Measurements from ENCODE around the gene SLC9A4.

GRCh38 chr2:102558463-102558862 lies 85.4 kb downstream of the SLC9A4 start:
- TF ChIP-seq CTCF (IDR thresholded peaks at IDR 0.05) = no peak
- TF ChIP-seq POLR2A (IDR thresholded peaks at IDR 0.05) = no peak
